Measurements from ENCODE around the gene CRIP2. TPM values are rescaled to one million over a fixed set of nuclear protein-coding genes. Genes with fewer than 3 reads are reported as not detected.

CRIP2 gene
- total RNA-seq, 1 experiment from 2014 or later, result 192 TPM

DNA sequence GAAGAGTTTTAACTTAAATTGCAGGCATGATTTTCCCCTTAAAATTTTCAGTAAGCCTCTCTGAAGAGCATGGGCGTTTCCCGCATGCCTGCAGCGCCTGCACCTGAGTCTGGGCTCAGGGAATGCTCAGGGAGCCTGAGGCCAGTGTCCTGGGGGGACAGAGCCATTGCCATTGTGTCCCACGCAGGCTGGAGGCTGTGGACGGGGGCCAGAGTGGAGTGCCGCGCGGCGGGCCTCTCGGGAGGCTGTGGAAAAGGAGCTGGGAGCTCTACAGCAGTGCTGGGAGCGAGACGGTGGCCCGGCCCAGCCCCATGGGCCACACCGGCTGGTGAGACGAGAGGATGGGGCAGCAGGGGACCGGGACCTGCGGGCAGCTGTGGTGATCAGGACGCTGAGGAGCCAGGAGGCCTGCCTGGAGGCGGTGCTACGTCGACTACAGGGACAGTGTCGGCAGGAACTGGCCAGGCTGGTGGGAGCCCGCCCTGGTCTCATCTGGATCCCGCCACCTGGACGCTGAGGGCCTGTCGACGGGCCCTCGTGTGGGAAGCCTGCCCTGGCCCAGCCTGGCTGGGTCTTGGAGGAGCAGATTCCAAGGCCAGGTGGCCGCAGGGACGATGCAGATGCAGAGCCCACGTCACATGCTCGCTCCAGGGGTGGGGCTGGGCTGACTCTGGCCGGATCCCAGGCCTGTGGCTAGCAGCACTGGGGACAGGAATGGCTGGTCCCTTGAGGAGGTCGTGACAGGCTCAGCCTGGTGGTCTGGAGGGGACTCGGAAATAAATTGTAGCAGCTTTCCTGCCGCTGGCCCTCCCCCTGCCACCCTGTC lies 24.0 kb downstream of the CRIP2 start:
- H3K36me3 ChIP-seq (ENCODE audit: insufficient read depth, low read length, poor library complexity, severe bottlenecking), result no peaks in the 10 kb centered on the region
- no peak for TF ChIP-seq CTCF (conservative IDR thresholded peaks at IDR 0.05; ENCODE audit: low read depth, low read length)
- no peak overlapping the region for H3K27ac ChIP-seq (ENCODE audit: low read depth, low read length, poor library complexity, severe bottlenecking)
- H3K4me1 ChIP-seq (ENCODE audit: insufficient read depth, low read length, poor library complexity, severe bottlenecking), result no peaks in the 10 kb centered on the region
- no peaks in the 10 kb centered on the region for H3K27me3 ChIP-seq (replicated peaks; ENCODE audit: insufficient read depth, low read depth, low read length, poor library complexity)
- CTCF ChIA-PET, result no interaction called here
- no peak for DNase-seq (ENCODE audit: low spot score)
- intact Hi-C loops (cut with micrococcal nuclease; ENCODE audit: unreplicated experiment), result no loop called here
- BruUV-seq (replicated peaks), result no TSS peak
- H3K9me3 ChIP-seq (ENCODE audit: low read depth, low read length, poor library complexity, severe bottlenecking), result no peaks in the 10 kb centered on the region
- POLR2A ChIA-PET (ENCODE audit: low non-redundant PET), result no interaction called here
- no peak overlapping the region for H3K4me3 ChIP-seq (ENCODE audit: low read depth, low read length, poor library complexity, severe bottlenecking)

DNA sequence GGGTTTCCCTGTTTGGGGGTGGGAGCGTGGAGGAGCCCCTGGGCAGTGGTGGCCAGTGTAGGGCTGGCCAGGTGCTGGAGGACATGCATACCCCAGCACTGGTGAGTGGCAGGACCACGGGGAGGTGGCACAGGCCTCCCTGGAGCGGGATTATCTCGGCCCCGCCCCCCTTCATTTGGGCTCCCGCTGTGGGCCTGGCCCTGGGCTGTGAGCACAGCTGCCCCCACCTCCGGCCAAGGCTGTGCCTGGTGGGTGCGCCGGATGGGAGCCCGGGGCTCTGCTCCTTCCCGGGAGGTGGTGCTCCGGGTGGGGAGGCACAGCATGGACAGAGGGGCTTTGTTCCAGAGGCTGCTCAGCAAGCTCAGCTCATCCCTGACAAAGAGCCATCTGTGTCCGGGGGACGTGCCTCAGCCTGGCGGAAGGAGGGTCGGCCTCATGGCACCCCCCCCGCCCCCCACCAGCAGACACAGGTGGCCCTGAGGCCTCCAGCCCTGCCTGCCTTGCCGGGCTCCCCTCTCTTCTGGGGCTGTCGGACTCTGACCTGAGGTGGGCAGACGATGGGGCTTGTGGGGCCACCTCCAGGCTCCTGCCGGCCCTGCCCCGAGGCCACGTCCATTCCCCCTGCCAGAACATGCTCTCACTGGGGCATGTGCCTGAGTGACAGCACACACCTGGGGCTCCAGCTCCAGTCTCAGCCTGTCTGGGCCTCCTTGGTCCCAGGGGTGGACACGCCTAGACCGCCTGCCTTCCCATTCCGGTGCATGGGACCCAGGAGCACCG lies 24.8 kb downstream of the CRIP2 start:
- no TSS peak for BruUV-seq (replicated peaks)
- DNase-seq (ENCODE audit: low spot score), result no peak
- ChIA-PET CTCF (no interaction called here), POLR2A (ENCODE audit: low non-redundant PET) (no interaction called here)
- intact Hi-C loops (cut with micrococcal nuclease; ENCODE audit: unreplicated experiment), result no loop called here
- H3K4me3 ChIP-seq (ENCODE audit: low read depth, low read length, poor library complexity, severe bottlenecking), result no peak overlapping the region
- H3K4me1 ChIP-seq (ENCODE audit: insufficient read depth, low read length, poor library complexity, severe bottlenecking), result no peaks in the 10 kb centered on the region
- H3K27me3 ChIP-seq (replicated peaks; ENCODE audit: insufficient read depth, low read depth, low read length, poor library complexity), result no peaks in the 10 kb centered on the region
- no peaks in the 10 kb centered on the region for H3K36me3 ChIP-seq (ENCODE audit: insufficient read depth, low read length, poor library complexity, severe bottlenecking)
- no peaks in the 10 kb centered on the region for H3K9me3 ChIP-seq (ENCODE audit: low read depth, low read length, poor library complexity, severe bottlenecking)
- TF ChIP-seq EZH2 (IDR thresholded peaks at IDR 0.05; ENCODE audit: borderline replicate concordance, low read depth, low read length, poor library complexity, severe bottlenecking) (no peak), CTCF (conservative IDR thresholded peaks at IDR 0.05; ENCODE audit: low read depth, low read length) (no peak)
- H3K27ac ChIP-seq (ENCODE audit: low read depth, low read length, poor library complexity, severe bottlenecking), result no peak overlapping the region

DNA sequence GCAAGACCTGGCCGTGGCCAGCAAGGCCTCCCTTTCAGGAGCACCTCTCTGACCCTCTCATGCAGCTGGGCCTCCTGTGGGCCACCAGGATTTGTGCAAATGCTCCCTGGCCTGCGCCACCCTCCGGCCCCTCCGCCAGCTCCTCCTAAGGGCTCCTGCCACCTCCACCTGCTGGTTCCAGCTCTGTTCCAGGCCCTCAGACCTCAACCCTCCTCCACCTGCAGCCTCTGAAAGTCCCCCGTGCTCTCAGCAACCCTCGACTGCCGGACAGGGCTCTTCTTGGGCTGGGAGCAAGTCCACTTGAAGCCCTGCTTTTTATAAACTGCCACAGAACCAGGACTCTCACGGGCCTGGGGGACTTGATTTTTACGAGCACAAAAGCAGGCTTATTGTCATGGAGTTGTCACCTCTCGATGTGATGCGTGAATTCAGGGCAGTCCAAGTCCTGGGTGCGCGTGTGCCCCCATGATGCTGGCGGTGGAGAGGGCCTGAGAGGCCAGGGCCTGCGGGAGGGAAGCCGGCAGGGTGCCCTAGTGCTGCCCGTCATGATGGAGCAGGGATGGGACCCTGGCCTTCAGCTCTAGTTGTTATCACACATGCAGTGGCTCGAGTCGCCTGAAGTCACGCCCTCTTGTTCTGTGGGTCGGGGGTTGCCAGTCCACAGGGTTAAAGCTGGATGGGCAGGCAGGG lies 25.6 kb downstream of the CRIP2 start:
- BruUV-seq (replicated peaks), result no TSS peak
- CTCF ChIA-PET, result no interaction called here
- intact Hi-C loops (cut with micrococcal nuclease; ENCODE audit: unreplicated experiment), result no loop called here

More for the DNA sequence above, 25.6 kb downstream of the CRIP2 start:
- Histone ChIP-seq H3K4me1 (ENCODE audit: insufficient read depth, low read length, poor library complexity, severe bottlenecking) (no peaks in the 10 kb centered on the region), H3K27ac (ENCODE audit: low read depth, low read length, poor library complexity, severe bottlenecking) (no peak overlapping the region), H3K4me3 (ENCODE audit: low read depth, low read length, poor library complexity, severe bottlenecking) (no peak overlapping the region), H3K9me3 (ENCODE audit: low read depth, low read length, poor library complexity, severe bottlenecking) (no peaks in the 10 kb centered on the region), H3K36me3 (ENCODE audit: insufficient read depth, low read length, poor library complexity, severe bottlenecking) (no peaks in the 10 kb centered on the region), H3K27me3 (replicated peaks; ENCODE audit: insufficient read depth, low read depth, low read length, poor library complexity) (no peaks in the 10 kb centered on the region)
- DNase-seq (ENCODE audit: low spot score), result no peak
- POLR2A ChIA-PET (ENCODE audit: low non-redundant PET), result no interaction called here
- TF ChIP-seq EZH2 (IDR thresholded peaks at IDR 0.05; ENCODE audit: borderline replicate concordance, low read depth, low read length, poor library complexity, severe bottlenecking), result no peak
- no peak for TF ChIP-seq CTCF (conservative IDR thresholded peaks at IDR 0.05; ENCODE audit: low read depth, low read length)

All from A673 (cell line).